Spleen (tissue), 11 donors: ENCODE results near the gene ZNF574. TPM values are rescaled to one million over a fixed set of nuclear protein-coding genes. Genes with fewer than 3 reads are reported as not detected.
A peak's percentile ranks its signal among the peaks of the same experiment; 100 is the strongest.

ENCODE experiments used
- DNase-seq: peaks from one replicate; pipeline ENCODE4 v3.0.0-alpha.2; 2020
- H3K27ac ChIP-seq, 8 donors: fragments of 200-600 bp; sonication (generic) in 7 of 8; 1 replicate in 4 of 8; 2 replicates in 4 of 8; pipeline versions ENCODE4 v1.5.0 to v1.8.0; 2016 to 2021; ENCODE audit warnings: inconsistent platforms in 4 of 8, mild to moderate bottlenecking in 4 of 8, moderate library complexity in 1 of 8
- H3K27me3 ChIP-seq, 7 donors: fragments of 200-600 bp; sonication (generic) in 6 of 7; replicated peaks in 1 of 7; 1 replicate in 4 of 7; 2 replicates in 3 of 7; pipeline versions ENCODE4 v1.5.0 to v1.8.0; 2016 to 2021; ENCODE audit warnings: inconsistent platforms in 3 of 7, mild to moderate bottlenecking in 1 of 7
- H3K36me3 ChIP-seq, 6 donors: fragments of 200-600 bp; sonication (generic) in 5 of 6; 1 replicate in 4 of 6; 2 replicates in 2 of 6; pipeline versions ENCODE4 v1.5.0 to v1.8.0; 2016 to 2021; ENCODE audit warnings: inconsistent platforms in 2 of 6
- H3K4me1 ChIP-seq, 6 donors: fragments of 200-600 bp; sonication (generic) in 5 of 6; 1 replicate in 3 of 6; 2 replicates in 3 of 6; pipeline versions ENCODE4 v1.5.0 to v1.8.0; 2016 to 2021; ENCODE audit warnings: inconsistent platforms in 3 of 6
- H3K4me3 ChIP-seq, 8 donors: fragments of 200-600 bp; sonication (generic) in 7 of 8; 1 replicate in 4 of 8; 2 replicates in 4 of 8; pipeline versions ENCODE4 v1.5.0 to v1.8.0; 2016 to 2021; ENCODE audit warnings: inconsistent platforms in 4 of 8, mild to moderate bottlenecking in 4 of 8, moderate library complexity in 2 of 8
- H3K9me3 ChIP-seq, 8 donors: fragments of 200-600 bp; sonication (generic) in 7 of 8; 1 replicate in 4 of 8; 2 replicates in 4 of 8; pipeline versions ENCODE4 v1.5.0 to v1.8.0; 2016 to 2021; ENCODE audit warnings: inconsistent platforms in 4 of 8
- POLR2A ChIP-seq, 3 donors: fragments of 450-650 bp; IDR thresholded peaks; one replicate each; pipeline ENCODE4 v1.5.1; 2017; ENCODE audit warnings: antibody characterized with exemption in 3 of 3, mild to moderate bottlenecking in 1 of 3
- POLR2AphosphoS5 ChIP-seq, 3 donors: sonication (generic); formaldehyde crosslinking; IDR thresholded peaks; one replicate each; pipeline ENCODE4 v1.5.1; 2017; ENCODE audit warnings: antibody characterized with exemption in 3 of 3
- WGBS, 5 donors: extraction: QIAGEN DNeasy Blood & Tissue Kit in 3 of 5; methylation state at CpG; one replicate each; pipeline versions ENCODE4 v1.1.5 to v1.1.7; 2013 to 2018; 5-methylcytosine and 5-hydroxymethylcytosine counted together
- intact Hi-C: fragments of 100-400 bp; cut with DNase I; formaldehyde crosslinking; loops from one replicate; pipeline ENCODE4 v1.15.0; 2023; ENCODE audit warnings: low total_unique reads
- polyA plus RNA-seq, 3 donors: library from polyadenylated mRNA; stranded (reverse); fragments of 200-250 nt; gene quantifications; one replicate each; pipeline ENCODE4 v1.2.1, GENCODE V29; 2013
- total RNA-seq, 7 donors: library from RNA; depleted of rRNA in 3 of 7; stranded (reverse); fragments of >200 nt in 3 of 7; fragmentation: NEBNext Ultra II Directional in 4 of 7; extraction: Animal tissue kit (Norgen Biotek cat#: 25700) in 4 of 7; gene quantifications; one replicate each; pipeline versions ENCODE4 v1.1.0 to v1.2.1, GENCODE V29; 2016 to 2021
- TF ChIP-seq, protein P1 (sequence below), 11 experiments: fragments of 200-600 bp in 7 of 11; fragments of 450-650 bp in 4 of 11; sonication (generic) in 4 of 11; IDR thresholded peaks in 8 of 11; conservative IDR thresholded peaks in 3 of 11; 1 replicate in 7 of 11; 2 replicates in 4 of 11; pipeline versions ENCODE4 v1.4.0 to v1.8.0; 2016 to 2021; ENCODE audit warnings: antibody characterized with exemption in 11 of 11, inconsistent platforms in 4 of 11, mild to moderate bottlenecking in 1 of 11
- donor health status: healthy with polysubstance abuse.
- donor health status: DM: no; HTN: no; CAD: no; lungs with moderate emphysema.
- donor health status: DM: no; HTN: no; CAD: no.
- donor health status: Bipolar disorder and iron deficiency.
- donor health status: healthy.
- donor health status: DM: no; HTN: no; CAD: no.
- donor health status: DM: yes; HTN: yes; CAD: no.

ZNF574 gene
- total and polyA plus RNA-seq, 10 donors = 4.7 to 21.0 (median 15.3) TPM

- Histone ChIP-seq H3K9me3 (no peaks in the 10 kb centered on the region), H3K36me3 (peaks cover 0 to 70% (median 8%) of the 10 kb centered on the region in 6 donors), H3K4me3 (no peak overlapping the region), H3K4me1 (peaks cover 10 to 88% (median 57%) of the 10 kb centered on the region in 6 donors), H3K27me3 (no peaks in the 10 kb centered on the region), H3K27ac (peak overlapping the region in 3 of 8 donors; percentile 8 to 92 (median 76))
- TF ChIP-seq POLR2AphosphoS5 (IDR thresholded peaks at IDR 0.05) = no peak
- TF ChIP-seq, protein P1, sequence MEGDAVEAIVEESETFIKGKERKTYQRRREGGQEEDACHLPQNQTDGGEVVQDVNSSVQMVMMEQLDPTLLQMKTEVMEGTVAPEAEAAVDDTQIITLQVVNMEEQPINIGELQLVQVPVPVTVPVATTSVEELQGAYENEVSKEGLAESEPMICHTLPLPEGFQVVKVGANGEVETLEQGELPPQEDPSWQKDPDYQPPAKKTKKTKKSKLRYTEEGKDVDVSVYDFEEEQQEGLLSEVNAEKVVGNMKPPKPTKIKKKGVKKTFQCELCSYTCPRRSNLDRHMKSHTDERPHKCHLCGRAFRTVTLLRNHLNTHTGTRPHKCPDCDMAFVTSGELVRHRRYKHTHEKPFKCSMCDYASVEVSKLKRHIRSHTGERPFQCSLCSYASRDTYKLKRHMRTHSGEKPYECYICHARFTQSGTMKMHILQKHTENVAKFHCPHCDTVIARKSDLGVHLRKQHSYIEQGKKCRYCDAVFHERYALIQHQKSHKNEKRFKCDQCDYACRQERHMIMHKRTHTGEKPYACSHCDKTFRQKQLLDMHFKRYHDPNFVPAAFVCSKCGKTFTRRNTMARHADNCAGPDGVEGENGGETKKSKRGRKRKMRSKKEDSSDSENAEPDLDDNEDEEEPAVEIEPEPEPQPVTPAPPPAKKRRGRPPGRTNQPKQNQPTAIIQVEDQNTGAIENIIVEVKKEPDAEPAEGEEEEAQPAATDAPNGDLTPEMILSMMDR (IDR thresholded peaks at IDR 0.05 in 8 of 11, conservative IDR thresholded peaks at IDR 0.05 in 3 of 11) = no peak
- TF ChIP-seq POLR2A (IDR thresholded peaks at IDR 0.05) = no peak
- intact Hi-C loops = no loop called here
- WGBS, 5 donors = 75 to 89% (median 78%) methylated on average over 3 of the region's 3 CpGs
- DNase-seq = no peak
Observed at GRCh38 chr19:42111811-42112210, 35.8 kb downstream of the ZNF574 start.

DNA sequence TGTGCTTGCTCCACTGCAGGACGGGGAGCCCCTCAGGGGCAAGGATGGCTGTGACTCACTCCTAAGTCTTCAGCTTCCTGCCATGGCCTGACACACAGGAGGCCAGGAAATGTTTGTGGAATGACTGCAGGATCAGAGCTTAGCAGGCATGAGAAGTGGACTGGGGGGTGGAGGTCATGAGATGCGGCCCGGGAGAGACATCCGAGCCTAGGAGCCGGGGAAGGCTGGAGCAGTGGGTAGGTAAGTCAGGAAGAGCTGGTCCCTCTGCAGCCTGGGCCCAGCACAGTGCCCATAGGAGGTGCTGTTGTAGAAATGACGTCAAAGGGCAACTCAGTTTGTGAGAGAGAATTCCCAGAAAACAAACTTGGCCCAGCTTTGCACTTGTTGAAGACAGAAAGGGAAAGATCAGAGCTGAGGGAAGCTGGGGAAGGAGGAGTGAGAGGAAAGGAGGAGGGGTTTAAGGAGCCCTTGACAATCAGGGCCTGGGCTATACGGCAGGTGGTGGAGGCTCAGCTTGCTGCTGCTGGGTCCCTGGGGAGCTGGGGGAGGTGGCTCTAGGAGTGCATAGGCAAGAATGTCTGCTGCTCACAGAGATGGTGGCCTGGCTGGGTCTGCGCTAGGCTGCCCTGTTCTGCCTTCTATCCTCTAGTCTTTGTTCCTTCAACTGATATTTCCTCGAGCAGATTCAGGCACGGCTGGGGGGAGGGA lies 37.8 kb downstream of the ZNF574 start:
- Histone ChIP-seq H3K4me3 (peak overlapping the region in 2 of 8 donors; percentile 19 to 44), H3K27ac (peak overlapping the region in 6 of 8 donors; percentile 46 to 92 (median 78)), H3K27me3 (no peaks in the 10 kb centered on the region), H3K36me3 (peaks cover 0 to 87% (median 15%) of the 10 kb centered on the region in 6 donors), H3K4me1 (peaks cover 10 to 100% (median 63%) of the 10 kb centered on the region in 6 donors), H3K9me3 (no peaks in the 10 kb centered on the region)
- intact Hi-C loops = no loop called here
- TF ChIP-seq POLR2A (IDR thresholded peaks at IDR 0.05) (no peak), POLR2AphosphoS5 (IDR thresholded peaks at IDR 0.05) (peak in 2 of 3 donors; percentile 35 to 53)
- TF ChIP-seq, protein P1 (IDR thresholded peaks at IDR 0.05 in 8 of 11, conservative IDR thresholded peaks at IDR 0.05 in 3 of 11) = peak in 2 of 11 experiments; percentile 6 to 13
- 45 to 60% (median 48%) methylated on average over 10 of the region's 10 CpGs for WGBS, 5 donors
- peak; percentile 89 for DNase-seq

DNA sequence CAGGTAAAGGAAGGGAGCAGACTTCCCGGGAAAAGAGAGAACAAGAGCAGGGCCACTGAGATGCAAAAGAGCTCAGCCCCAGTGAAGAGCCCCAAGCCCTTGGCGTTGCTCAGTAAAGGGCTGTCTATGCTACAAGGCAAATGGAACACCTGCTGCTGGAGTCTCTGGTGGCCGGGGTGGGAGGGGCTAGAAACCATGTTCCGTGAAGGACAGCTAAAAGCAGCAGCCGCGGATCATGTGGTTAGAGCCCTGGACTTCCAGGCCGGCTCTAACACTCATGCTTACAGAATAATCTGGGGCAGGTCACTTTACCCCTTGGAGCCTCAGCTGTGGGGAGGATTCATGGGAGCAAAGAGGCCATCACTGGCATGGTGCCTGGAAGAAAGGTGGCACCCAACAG lies 38.4 kb downstream of the ZNF574 start:
- H3K27me3 ChIP-seq = no peaks in the 10 kb centered on the region
- 47 to 74% (median 55%) methylated on average over 7 of the region's 7 CpGs for WGBS, 5 donors
- peak; percentile 87 for DNase-seq
- H3K4me1 ChIP-seq = peaks cover 10 to 100% (median 57%) of the 10 kb centered on the region in 6 donors
- peak overlapping the region in 6 of 8 donors; percentile 46 to 92 (median 78) for H3K27ac ChIP-seq
- peak overlapping the region in 2 of 8 donors; percentile 19 to 44 for H3K4me3 ChIP-seq
- intact Hi-C loops = no loop called here
- TF ChIP-seq POLR2AphosphoS5 (IDR thresholded peaks at IDR 0.05) = peak in 2 of 3 donors; percentile 42 to 45
- TF ChIP-seq POLR2A (IDR thresholded peaks at IDR 0.05) = no peak
- peaks cover 0 to 82% (median 15%) of the 10 kb centered on the region in 6 donors for H3K36me3 ChIP-seq
- H3K9me3 ChIP-seq = no peaks in the 10 kb centered on the region

DNA sequence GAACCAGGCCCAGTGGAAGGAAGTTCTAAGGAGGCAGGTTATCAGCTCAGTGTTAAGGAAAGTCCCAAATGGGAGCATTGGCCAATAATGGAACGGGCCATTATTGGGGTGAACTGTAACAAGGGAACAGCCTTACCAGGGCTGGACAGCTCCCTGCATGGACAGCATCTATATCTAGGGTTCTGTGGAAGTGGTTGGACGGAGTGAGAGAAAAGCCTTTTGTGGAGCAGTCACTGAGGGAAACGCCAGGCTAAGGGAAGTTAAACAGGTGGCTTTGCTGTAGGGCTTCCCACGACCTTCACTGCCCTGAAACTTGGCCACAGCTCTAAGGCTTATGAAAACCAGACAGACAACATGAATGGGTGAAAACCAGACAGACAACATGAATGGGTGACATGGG lies 39.3 kb downstream of the ZNF574 start:
- TF ChIP-seq POLR2A (IDR thresholded peaks at IDR 0.05) (no peak), POLR2AphosphoS5 (IDR thresholded peaks at IDR 0.05) (no peak)
- TF ChIP-seq, protein P1 (IDR thresholded peaks at IDR 0.05 in 8 of 11, conservative IDR thresholded peaks at IDR 0.05 in 3 of 11) = no peak
- 51 to 62% (median 58%) methylated on average over 4 of the region's 4 CpGs for WGBS, 5 donors
- no peak for DNase-seq
- peak overlapping the region in 7 of 8 donors; percentile 4 to 92 (median 76) for H3K27ac ChIP-seq
- intact Hi-C loops = no loop called here
- H3K9me3 ChIP-seq = no peaks in the 10 kb centered on the region
- H3K36me3 ChIP-seq = peaks cover 0 to 80% (median 15%) of the 10 kb centered on the region in 6 donors
- no peak overlapping the region for H3K4me3 ChIP-seq
- H3K27me3 ChIP-seq = no peaks in the 10 kb centered on the region
- peaks cover 10 to 100% (median 55%) of the 10 kb centered on the region in 6 donors for H3K4me1 ChIP-seq
